SH-SY5Y (cell line): Measurements from ENCODE around the gene PLEKHA5.

Experiments
- GATA2 ChIP-seq: IDR thresholded peaks from 2 replicates; pipeline ENCODE4 v1.6.1; 2011; ENCODE audit warnings: mild to moderate bottlenecking, low read depth, low read length
- GATA3 ChIP-seq: IDR thresholded peaks from 2 replicates; pipeline ENCODE4 v1.6.1; 2011; ENCODE audit warnings: low read depth, mild to moderate bottlenecking, low read length, moderate library complexity

PLEKHA5 gene

GRCh38 chr12:19140381-19141236 lies 11.1 kb downstream of the PLEKHA5 start:
- no peak for TF ChIP-seq GATA3
- TF ChIP-seq GATA2, result no peak

GRCh38 chr12:19142499-19142898 lies 13.0 kb downstream of the PLEKHA5 start:
- TF ChIP-seq GATA2, result no peak
- no peak for TF ChIP-seq GATA3

GRCh38 chr12:19144287-19144686 lies 14.8 kb downstream of the PLEKHA5 start:
- TF ChIP-seq GATA3 (no peak), GATA2 (no peak)

GRCh38 chr12:19144985-19145384 lies 15.5 kb downstream of the PLEKHA5 start:
- TF ChIP-seq GATA3 (no peak), GATA2 (no peak)

- TF ChIP-seq GATA2 (no peak), GATA3 (no peak)
These were observed 19.3 kb downstream of the PLEKHA5 start for GRCh38 chr12:19148860-19149259.

GRCh38 chr12:19150273-19150900 lies 20.9 kb downstream of the PLEKHA5 start:
- TF ChIP-seq GATA2, result no peak
- TF ChIP-seq GATA3, result no peak

- TF ChIP-seq GATA3 (no peak), GATA2 (no peak)
These were observed 21.8 kb downstream of the PLEKHA5 start for GRCh38 chr12:19151298-19151697.

GRCh38 chr12:19153396-19153795 lies 23.9 kb downstream of the PLEKHA5 start:
- TF ChIP-seq GATA2 (no peak), GATA3 (no peak)

- TF ChIP-seq GATA2, result no peak
- no peak for TF ChIP-seq GATA3
These were observed 25.2 kb downstream of the PLEKHA5 start for GRCh38 chr12:19154686-19155085.

- TF ChIP-seq GATA3, result no peak
- TF ChIP-seq GATA2, result no peak
These were observed 26.6 kb downstream of the PLEKHA5 start for GRCh38 chr12:19155981-19156734.

GRCh38 chr12:19158923-19159322 lies 29.4 kb downstream of the PLEKHA5 start:
- TF ChIP-seq GATA2 (no peak), GATA3 (no peak)

- TF ChIP-seq GATA2 (no peak), GATA3 (no peak)
These were observed 31.7 kb downstream of the PLEKHA5 start for GRCh38 chr12:19161216-19161615.

GRCh38 chr12:19165451-19165850 lies 35.9 kb downstream of the PLEKHA5 start:
- TF ChIP-seq GATA2 (no peak), GATA3 (no peak)

GRCh38 chr12:19166387-19166786 lies 36.9 kb downstream of the PLEKHA5 start:
- no peak for TF ChIP-seq GATA2
- no peak for TF ChIP-seq GATA3
